ENCODE data around the gene KL. TPM values are rescaled to one million over a fixed set of nuclear protein-coding genes. Genes with fewer than 3 reads are reported as not detected.

Gene KL
- total RNA-seq, 5 donors from 2014 or later (not counting 1 experiment from before 2014, with no cell fraction given), result 0.12 to 0.20 (median 0.16) TPM; not detected in 1

DNA sequence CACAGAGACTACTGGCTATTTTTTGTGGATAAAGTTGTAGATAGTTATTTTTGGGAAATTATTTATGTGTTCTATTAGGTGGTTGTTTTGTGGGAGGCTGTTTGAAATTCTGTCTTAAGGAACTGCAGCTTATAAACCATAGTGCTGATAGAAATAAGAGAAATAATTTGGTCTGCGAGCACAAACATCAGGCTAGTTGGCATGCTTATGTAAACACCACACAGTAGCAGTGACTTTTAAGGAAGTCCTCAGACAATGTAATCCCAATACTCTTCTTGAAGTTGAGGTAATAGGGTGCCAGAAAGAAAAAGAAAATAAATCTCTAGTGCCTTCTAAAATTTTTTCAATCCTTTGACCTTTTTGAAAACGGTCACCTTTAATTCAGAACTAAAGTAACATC lies 23.9 kb downstream of the KL start:
- H3K9me3 Mint-ChIP-seq, result no peaks in the 10 kb centered on the region
- H3K36me3 Mint-ChIP-seq, result no peaks in the 10 kb centered on the region
- H3K4me3 ChIP-seq (ENCODE audit: control insufficient read depth in 1 of 2, extremely low read depth in 1 of 2, low read length in 1 of 2), result no peak overlapping the region
- H3K4me1 Mint-ChIP-seq, result no peaks in the 10 kb centered on the region
- ATAC-seq (replicated peaks in 1 of 4), result no peak
- H3K36me3 ChIP-seq (ENCODE audit: control insufficient read depth in 2 of 2, extremely low read depth in 1 of 2, insufficient read depth in 1 of 2, low read length in 1 of 2), result no peaks in the 10 kb centered on the region
- no CpG with 5 or more reads among the region's 2 CpGs for WGBS (ENCODE audit: insufficient coverage)
- peaks cover 4 to 12% of the 10 kb centered on the region in 2 donors for H3K27me3 Mint-ChIP-seq
- H3K27me3 ChIP-seq (replicated peaks in 1 of 2; ENCODE audit: control insufficient read depth in 2 of 2, extremely low read depth in 1 of 2, insufficient read depth in 2 of 2, low read length in 1 of 2), result no peaks in the 10 kb centered on the region
- no peak for DNase-seq
- H3K27ac ChIP-seq (ENCODE audit: low read length), result no peak overlapping the region
- H3K4me3 Mint-ChIP-seq, result no peak overlapping the region
- H3K9me3 ChIP-seq, result no peaks in the 10 kb centered on the region
- no peaks in the 10 kb centered on the region for H3K4me1 ChIP-seq (ENCODE audit: control insufficient read depth in 1 of 2, extremely low read depth in 1 of 2, insufficient read depth in 2 of 2, low read length in 2 of 2)
- CTCF ChIA-PET, result no interaction called here
- POLR2A ChIA-PET, result no interaction called here
- no peak overlapping the region for H3K27ac Mint-ChIP-seq

DNA sequence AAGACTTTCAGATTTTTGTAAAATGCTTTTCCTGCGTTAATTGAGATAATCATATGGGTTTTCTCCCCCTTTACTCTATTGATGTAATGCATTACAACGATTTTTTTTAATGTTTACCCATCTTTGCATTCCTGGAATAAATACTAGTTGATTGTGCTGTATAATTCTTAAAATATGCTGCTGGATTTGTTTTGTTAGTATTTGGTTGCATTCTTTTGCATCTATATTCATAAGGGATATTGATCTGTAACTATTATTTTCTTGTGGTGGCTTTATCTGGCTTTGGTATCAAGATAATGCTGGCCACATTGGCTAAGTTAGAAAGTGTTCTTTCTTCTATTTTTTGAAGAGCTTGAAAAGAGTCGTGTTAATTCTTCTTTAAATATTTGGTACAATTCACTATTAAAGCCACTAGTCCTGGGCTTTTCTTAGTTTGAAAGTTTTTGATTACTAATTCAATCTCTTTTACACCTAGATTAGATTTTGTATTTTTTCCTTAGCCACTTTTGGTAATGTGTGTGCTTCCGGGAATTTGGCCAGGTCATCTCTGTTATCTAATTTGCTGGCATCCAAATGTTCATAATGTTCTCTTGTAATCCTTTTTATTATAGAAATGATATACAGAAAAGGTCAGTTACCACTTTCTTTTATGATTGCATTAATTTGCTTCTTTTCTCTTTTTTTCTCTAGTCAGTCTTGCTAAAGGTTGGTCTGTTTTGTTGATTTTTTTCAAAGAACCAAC lies 29.8 kb downstream of the KL start:
- no peaks in the 10 kb centered on the region for H3K9me3 Mint-ChIP-seq
- Histone ChIP-seq H3K4me1 (ENCODE audit: control insufficient read depth in 1 of 2, extremely low read depth in 1 of 2, insufficient read depth in 2 of 2, low read length in 2 of 2) (no peaks in the 10 kb centered on the region), H3K9me3 (no peaks in the 10 kb centered on the region), H3K4me3 (ENCODE audit: control insufficient read depth in 1 of 2, extremely low read depth in 1 of 2, low read length in 1 of 2) (no peak overlapping the region), H3K27ac (ENCODE audit: low read length) (no peak overlapping the region), H3K36me3 (ENCODE audit: control insufficient read depth in 2 of 2, extremely low read depth in 1 of 2, insufficient read depth in 1 of 2, low read length in 1 of 2) (no peaks in the 10 kb centered on the region), H3K27me3 (replicated peaks in 1 of 2; ENCODE audit: control insufficient read depth in 2 of 2, extremely low read depth in 1 of 2, insufficient read depth in 2 of 2, low read length in 1 of 2) (no peaks in the 10 kb centered on the region)
- H3K4me1 Mint-ChIP-seq, result no peaks in the 10 kb centered on the region
- no peaks in the 10 kb centered on the region for H3K36me3 Mint-ChIP-seq
- no peak overlapping the region for H3K4me3 Mint-ChIP-seq
- WGBS (ENCODE audit: insufficient coverage), result no CpG with 5 or more reads among the region's 4 CpGs
- peaks cover 21 to 27% of the 10 kb centered on the region in 2 donors for H3K27me3 Mint-ChIP-seq
- CTCF ChIA-PET, result interaction anchor here in 1 of 2 donors (0.6 kb wide), 1 partner anchor 26 kb away, joined by 5 read pairs; no protein-coding TSS in a partner anchor
- no peak for ATAC-seq (replicated peaks in 1 of 4)
- no peak overlapping the region for H3K27ac Mint-ChIP-seq
- POLR2A ChIA-PET, result no interaction called here
- DNase-seq, result no peak

DNA sequence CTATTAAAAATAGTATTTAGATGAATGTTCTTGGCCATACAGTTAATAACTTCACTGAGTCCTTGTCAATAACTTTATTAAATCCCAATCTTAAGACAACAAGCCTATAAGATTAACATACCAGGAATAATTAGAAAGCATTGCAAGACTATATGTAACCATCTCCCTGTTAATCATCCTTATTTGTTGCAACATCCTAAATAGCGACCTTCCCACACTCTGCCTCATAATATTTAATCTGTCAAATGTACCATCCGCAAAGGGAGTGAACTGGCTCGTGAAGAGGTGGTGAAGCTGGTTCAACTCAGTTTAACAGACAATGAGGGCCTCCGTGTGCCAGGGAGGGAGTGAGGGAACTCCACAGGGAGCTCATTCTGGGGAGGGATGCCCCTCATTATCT lies 33.9 kb downstream of the KL start:
- 75% methylated on average over 2 of the region's 4 CpGs for WGBS (ENCODE audit: insufficient coverage)

DNA sequence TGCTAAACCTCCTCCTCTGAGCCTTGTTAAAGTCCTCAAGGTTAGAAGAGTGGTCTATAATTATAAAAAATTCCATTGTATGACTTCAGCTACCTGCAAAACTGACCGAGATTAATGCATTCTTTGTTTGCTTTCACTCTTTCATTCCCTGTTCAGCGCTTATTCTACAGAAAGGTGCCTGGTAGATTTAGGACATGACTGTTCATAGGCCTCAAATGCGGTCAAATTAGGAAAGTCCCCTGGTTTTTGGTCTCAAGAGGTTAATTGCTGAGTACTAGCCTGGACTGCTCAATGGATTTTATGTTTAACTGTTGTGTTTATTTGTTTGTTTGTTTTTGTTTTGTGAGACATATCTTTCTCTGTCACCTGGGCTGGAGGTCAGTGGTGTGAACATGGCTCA lies 35.4 kb downstream of the KL start:
- peaks cover 10 to 20% of the 10 kb centered on the region in 2 donors for H3K27me3 Mint-ChIP-seq
- POLR2A ChIA-PET, result no interaction called here
- Histone ChIP-seq H3K27ac (ENCODE audit: low read length) (no peak overlapping the region), H3K4me1 (ENCODE audit: control insufficient read depth in 1 of 2, extremely low read depth in 1 of 2, insufficient read depth in 2 of 2, low read length in 2 of 2) (no peaks in the 10 kb centered on the region), H3K27me3 (replicated peaks in 1 of 2; ENCODE audit: control insufficient read depth in 2 of 2, extremely low read depth in 1 of 2, insufficient read depth in 2 of 2, low read length in 1 of 2) (no peaks in the 10 kb centered on the region), H3K4me3 (ENCODE audit: control insufficient read depth in 1 of 2, extremely low read depth in 1 of 2, low read length in 1 of 2) (no peak overlapping the region), H3K9me3 (no peaks in the 10 kb centered on the region), H3K36me3 (ENCODE audit: control insufficient read depth in 2 of 2, extremely low read depth in 1 of 2, insufficient read depth in 1 of 2, low read length in 1 of 2) (no peaks in the 10 kb centered on the region)
- no peaks in the 10 kb centered on the region for H3K4me1 Mint-ChIP-seq
- ATAC-seq (replicated peaks in 1 of 4), result no peak
- no peaks in the 10 kb centered on the region for H3K36me3 Mint-ChIP-seq
- no peak overlapping the region for H3K27ac Mint-ChIP-seq
- no peak overlapping the region for H3K4me3 Mint-ChIP-seq
- 100% methylated on average over 2 of the region's 3 CpGs for WGBS (ENCODE audit: insufficient coverage)
- CTCF ChIA-PET, result no interaction called here
- DNase-seq, result no peak
- H3K9me3 Mint-ChIP-seq, result no peaks in the 10 kb centered on the region

More for the DNA sequence above, 33.9 kb downstream of the KL start:
- no peaks in the 10 kb centered on the region for H3K36me3 Mint-ChIP-seq
- ATAC-seq (replicated peaks in 1 of 4) (no peak), DNase-seq (no peak)
- ChIA-PET POLR2A (no interaction called here), CTCF (no interaction called here)
- no peak overlapping the region for H3K27ac Mint-ChIP-seq
- Histone ChIP-seq H3K27me3 (replicated peaks in 1 of 2; ENCODE audit: control insufficient read depth in 2 of 2, extremely low read depth in 1 of 2, insufficient read depth in 2 of 2, low read length in 1 of 2) (no peaks in the 10 kb centered on the region), H3K4me3 (ENCODE audit: control insufficient read depth in 1 of 2, extremely low read depth in 1 of 2, low read length in 1 of 2) (no peak overlapping the region), H3K27ac (ENCODE audit: low read length) (no peak overlapping the region), H3K36me3 (ENCODE audit: control insufficient read depth in 2 of 2, extremely low read depth in 1 of 2, insufficient read depth in 1 of 2, low read length in 1 of 2) (no peaks in the 10 kb centered on the region), H3K4me1 (ENCODE audit: control insufficient read depth in 1 of 2, extremely low read depth in 1 of 2, insufficient read depth in 2 of 2, low read length in 2 of 2) (no peaks in the 10 kb centered on the region), H3K9me3 (no peaks in the 10 kb centered on the region)
- no peaks in the 10 kb centered on the region for H3K4me1 Mint-ChIP-seq
- no peaks in the 10 kb centered on the region for H3K9me3 Mint-ChIP-seq
- H3K4me3 Mint-ChIP-seq, result no peak overlapping the region
- peaks cover 18 to 29% of the 10 kb centered on the region in 2 donors for H3K27me3 Mint-ChIP-seq

- Mint-ChIP-seq H3K4me3 (no peak overlapping the region), H3K9me3 (no peaks in the 10 kb centered on the region), H3K27ac (no peak overlapping the region), H3K36me3 (no peaks in the 10 kb centered on the region), H3K27me3 (peaks cover 7 to 23% of the 10 kb centered on the region in 2 donors), H3K4me1 (no peaks in the 10 kb centered on the region)
- Histone ChIP-seq H3K4me1 (ENCODE audit: control insufficient read depth in 1 of 2, extremely low read depth in 1 of 2, insufficient read depth in 2 of 2, low read length in 2 of 2) (no peaks in the 10 kb centered on the region), H3K27me3 (replicated peaks in 1 of 2; ENCODE audit: control insufficient read depth in 2 of 2, extremely low read depth in 1 of 2, insufficient read depth in 2 of 2, low read length in 1 of 2) (no peaks in the 10 kb centered on the region), H3K27ac (ENCODE audit: low read length) (no peak overlapping the region), H3K9me3 (no peaks in the 10 kb centered on the region), H3K36me3 (ENCODE audit: control insufficient read depth in 2 of 2, extremely low read depth in 1 of 2, insufficient read depth in 1 of 2, low read length in 1 of 2) (no peaks in the 10 kb centered on the region), H3K4me3 (ENCODE audit: control insufficient read depth in 1 of 2, extremely low read depth in 1 of 2, low read length in 1 of 2) (no peak overlapping the region)
- ATAC-seq (replicated peaks in 1 of 4) (no peak), DNase-seq (no peak)
- 79% methylated on average over 2 of the region's 3 CpGs for WGBS (ENCODE audit: insufficient coverage)
- POLR2A ChIA-PET, result no interaction called here
- CTCF ChIA-PET, result interaction anchor here in 1 of 2 donors (0.6 kb wide), 1 partner anchor 712 kb away, joined by 3 read pairs; no protein-coding TSS in a partner anchor
Measured at GRCh38 chr13:33052506-33053280, 36.5 kb downstream of the KL start.

DNA sequence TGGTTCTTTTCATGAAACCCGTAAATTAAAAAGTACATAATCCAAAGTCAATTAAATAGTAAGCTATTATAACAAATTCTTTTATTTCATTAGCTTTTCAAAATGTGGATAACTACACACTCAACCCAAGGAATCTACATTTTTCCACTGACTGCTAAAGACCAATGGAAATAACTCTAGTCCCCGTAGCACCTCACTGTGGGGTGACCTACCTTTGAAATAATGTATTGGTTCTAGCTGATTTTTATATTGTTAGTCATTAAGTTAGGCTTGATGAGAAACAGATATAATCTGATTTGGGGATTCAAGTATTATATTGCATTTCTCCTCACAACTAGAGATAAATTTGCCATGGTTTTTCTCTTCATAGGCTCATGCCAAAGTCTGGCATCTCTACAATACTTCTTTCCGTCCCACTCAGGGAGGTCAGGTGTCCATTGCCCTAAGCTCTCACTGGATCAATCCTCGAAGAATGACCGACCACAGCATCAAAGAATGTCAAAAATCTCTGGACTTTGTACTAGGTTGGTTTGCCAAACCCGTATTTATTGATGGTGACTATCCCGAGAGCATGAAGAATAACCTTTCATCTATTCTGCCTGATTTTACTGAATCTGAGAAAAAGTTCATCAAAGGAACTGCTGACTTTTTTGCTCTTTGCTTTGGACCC lies 37.3 kb downstream of the KL start:
- no peak overlapping the region for H3K27ac ChIP-seq (ENCODE audit: low read length)
- CTCF ChIA-PET, result no interaction called here
- Mint-ChIP-seq H3K4me3 (no peak overlapping the region), H3K9me3 (no peaks in the 10 kb centered on the region), H3K36me3 (no peaks in the 10 kb centered on the region), H3K4me1 (no peaks in the 10 kb centered on the region), H3K27me3 (peaks cover 7 to 21% of the 10 kb centered on the region in 2 donors), H3K27ac (no peak overlapping the region)
- DNase-seq (no peak), ATAC-seq (replicated peaks in 1 of 4) (no peak)
- H3K9me3 ChIP-seq, result no peaks in the 10 kb centered on the region
- H3K4me1 ChIP-seq (ENCODE audit: control insufficient read depth in 1 of 2, extremely low read depth in 1 of 2, insufficient read depth in 2 of 2, low read length in 2 of 2), result no peaks in the 10 kb centered on the region
- 83% methylated on average over 4 of the region's 7 CpGs for WGBS (ENCODE audit: insufficient coverage)
- no peak overlapping the region for H3K4me3 ChIP-seq (ENCODE audit: control insufficient read depth in 1 of 2, extremely low read depth in 1 of 2, low read length in 1 of 2)
- POLR2A ChIA-PET, result no interaction called here
- H3K27me3 ChIP-seq (replicated peaks in 1 of 2; ENCODE audit: control insufficient read depth in 2 of 2, extremely low read depth in 1 of 2, insufficient read depth in 2 of 2, low read length in 1 of 2), result no peaks in the 10 kb centered on the region
- no peaks in the 10 kb centered on the region for H3K36me3 ChIP-seq (ENCODE audit: control insufficient read depth in 2 of 2, extremely low read depth in 1 of 2, insufficient read depth in 1 of 2, low read length in 1 of 2)

Measured in T-cell (primary cell).